HL-60 (cell line): Measurements from ENCODE around the gene SYT9.

Experiments used
- POLR2AphosphoS5 ChIP-seq: IDR thresholded peaks from 2 replicates; pipeline ENCODE4 v1.6.1; 2012; ENCODE audit warnings: low read depth
- SPI1 ChIP-seq: IDR thresholded peaks from 2 replicates; pipeline ENCODE4 v1.6.1; 2012; ENCODE audit warnings: low read depth, mild to moderate bottlenecking, borderline replicate concordance
- TF ChIP-seq, protein P1 (sequence below): IDR thresholded peaks from one replicate; pipeline ENCODE4 v1.5.1; 2011; ENCODE audit warnings: low read length, control low read depth, inconsistent platforms; ENCODE audit not compliant: insufficient read depth

- TF ChIP-seq, protein P1, sequence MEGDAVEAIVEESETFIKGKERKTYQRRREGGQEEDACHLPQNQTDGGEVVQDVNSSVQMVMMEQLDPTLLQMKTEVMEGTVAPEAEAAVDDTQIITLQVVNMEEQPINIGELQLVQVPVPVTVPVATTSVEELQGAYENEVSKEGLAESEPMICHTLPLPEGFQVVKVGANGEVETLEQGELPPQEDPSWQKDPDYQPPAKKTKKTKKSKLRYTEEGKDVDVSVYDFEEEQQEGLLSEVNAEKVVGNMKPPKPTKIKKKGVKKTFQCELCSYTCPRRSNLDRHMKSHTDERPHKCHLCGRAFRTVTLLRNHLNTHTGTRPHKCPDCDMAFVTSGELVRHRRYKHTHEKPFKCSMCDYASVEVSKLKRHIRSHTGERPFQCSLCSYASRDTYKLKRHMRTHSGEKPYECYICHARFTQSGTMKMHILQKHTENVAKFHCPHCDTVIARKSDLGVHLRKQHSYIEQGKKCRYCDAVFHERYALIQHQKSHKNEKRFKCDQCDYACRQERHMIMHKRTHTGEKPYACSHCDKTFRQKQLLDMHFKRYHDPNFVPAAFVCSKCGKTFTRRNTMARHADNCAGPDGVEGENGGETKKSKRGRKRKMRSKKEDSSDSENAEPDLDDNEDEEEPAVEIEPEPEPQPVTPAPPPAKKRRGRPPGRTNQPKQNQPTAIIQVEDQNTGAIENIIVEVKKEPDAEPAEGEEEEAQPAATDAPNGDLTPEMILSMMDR = peak; percentile 48
- TF ChIP-seq POLR2AphosphoS5 (no peak), SPI1 (no peak)
These were observed 191.0 kb downstream of the SYT9 start for GRCh38 chr11:7442588-7443215.
